GM23338 (cell line): ENCODE results near the gene SLC37A4. TPM values are rescaled to one million over a fixed set of nuclear protein-coding genes. Genes with fewer than 3 reads are reported as not detected.
"Not testable (repeated sequence)": the region's sequence is repeated elsewhere in the genome, so short reads cannot be mapped to it uniquely, and the experiment has no call there.

ENCODE experiments used
- ATAC-seq: fragments of 200-7000 bp; cut with Tn5 transposase; 3 replicates; pipeline ENCODE4 v1.9.1; 2020
- DNase-seq: peaks from one replicate; pipeline ENCODE4 v3.0.0-alpha.2; 2015; ENCODE audit warnings: low spot score
- H2AFZ ChIP-seq: fragments of 200-600 bp; sonication (generic); 2 replicates; pipeline ENCODE4 v1.8.0; 2016; ENCODE audit warnings: antibody characterized with exemption, mild to moderate bottlenecking, moderate library complexity
- H3F3A ChIP-seq: fragments of 200-600 bp; sonication (generic); replicated peaks from 2 replicates; pipeline ENCODE4 v1.8.0; 2017; ENCODE audit warnings: antibody characterized with exemption, mixed run types, low read depth
- H3K27ac ChIP-seq: fragments of 200-600 bp; sonication (generic); 2 replicates; pipeline ENCODE4 v1.6.1; 2016; ENCODE audit warnings: low read depth
- H3K27me3 ChIP-seq: fragments of 200-600 bp; sonication (generic); 2 replicates; pipeline ENCODE4 v1.8.0; 2016; ENCODE audit warnings: mild to moderate bottlenecking, mixed run types, moderate library complexity; ENCODE audit not compliant: insufficient read depth
- H3K36me3 ChIP-seq: fragments of 200-600 bp; sonication (generic); 2 replicates; pipeline ENCODE4 v1.8.0; 2016; ENCODE audit warnings: mild to moderate bottlenecking; ENCODE audit not compliant: insufficient read depth
- H3K4me1 ChIP-seq: fragments of 200-600 bp; sonication (generic); 2 replicates; pipeline ENCODE4 v1.8.0; 2016; ENCODE audit warnings: mild to moderate bottlenecking, moderate library complexity; ENCODE audit not compliant: insufficient read depth
- H3K4me2 ChIP-seq: fragments of 200-600 bp; sonication (generic); 2 replicates; pipeline ENCODE4 v1.7.1; 2017; ENCODE audit warnings: mixed run types
- H3K4me3 ChIP-seq: fragments of 200-600 bp; sonication (generic); 2 replicates; pipeline ENCODE4 v1.6.1; 2016; ENCODE audit warnings: mixed run types
- H3K79me2 ChIP-seq: fragments of 200-600 bp; sonication (generic); replicated peaks from 2 replicates; pipeline ENCODE4 v1.8.0; 2017; ENCODE audit warnings: mild to moderate bottlenecking; ENCODE audit not compliant: insufficient read depth
- H3K9me2 ChIP-seq: fragments of 200-600 bp; sonication (generic); 2 replicates; pipeline ENCODE4 v1.8.0; 2017; ENCODE audit not compliant: insufficient read depth
- H4K20me1 ChIP-seq: fragments of 200-600 bp; sonication (generic); replicated peaks from 2 replicates; pipeline ENCODE4 v1.8.0; 2017; ENCODE audit warnings: mild to moderate bottlenecking; ENCODE audit not compliant: insufficient read depth
- H3K27ac Mint-ChIP-seq: 2 replicates; pipeline ENCODE4 v1.8.0; 2020; ENCODE audit warnings: inconsistent platforms, mild to moderate bottlenecking, moderate library complexity, mixed read lengths
- H3K27me3 Mint-ChIP-seq: 3 replicates; pipeline ENCODE4 v1.8.0; 2022; ENCODE audit warnings: low read depth, mild to moderate bottlenecking, moderate library complexity, mixed read lengths, inconsistent platforms; ENCODE audit not compliant: insufficient read depth, poor library complexity
- H3K36me3 Mint-ChIP-seq: 3 replicates; pipeline ENCODE4 v1.8.0; 2021; ENCODE audit warnings: low read depth, mild to moderate bottlenecking, inconsistent platforms, moderate library complexity, mixed read lengths
- H3K4me1 Mint-ChIP-seq: 3 replicates; pipeline ENCODE4 v1.8.0; 2020; ENCODE audit warnings: mild to moderate bottlenecking, inconsistent platforms, mixed read lengths
- H3K4me3 Mint-ChIP-seq: 3 replicates; pipeline ENCODE4 v1.8.0; 2021; ENCODE audit warnings: moderate library complexity, mild to moderate bottlenecking, inconsistent platforms, mixed read lengths
- H3K9me3 Mint-ChIP-seq: 3 replicates; pipeline ENCODE4 v1.8.0; 2020; ENCODE audit warnings: moderate library complexity, mild to moderate bottlenecking, inconsistent platforms, mixed read lengths
- CREB1 ChIP-seq: fragments of 250-450 bp; sonication (Bioruptor Pico); IDR thresholded peaks from 2 replicates; pipeline ENCODE4 v1.5.0; 2020; ENCODE audit warnings: low read depth, mild to moderate bottlenecking, moderate library complexity
- EZH2 ChIP-seq: fragments of 200-600 bp; sonication (generic); IDR thresholded peaks from one replicate; pipeline ENCODE4 v1.8.0; 2017; ENCODE audit warnings: antibody characterized with exemption, mild to moderate bottlenecking, low read depth; ENCODE audit not compliant: unreplicated experiment
- POLR2AphosphoS5 ChIP-seq: IDR thresholded peaks from 2 replicates; pipeline ENCODE4 v1.6.1; 2016; ENCODE audit warnings: antibody characterized with exemption, low read depth
- STAT1 ChIP-seq: IDR thresholded peaks from one replicate; pipeline ENCODE4 v1.6.1; 2016; ENCODE audit warnings: antibody characterized with exemption; ENCODE audit not compliant: unreplicated experiment
- polyA plus RNA-seq: library from polyadenylated mRNA; unstranded; fragments of >200 nt; fragmentation: Nextera tagmentation; extraction: Ambion mirVana; gene quantifications from 2 replicates; pipeline ENCODE4 v1.2.1, GENCODE V29; 2016
- total RNA-seq: library from RNA; depleted of rRNA; stranded (reverse); fragments of >200 nt; shearing (Covaris generic); gene quantifications from 2 replicates; pipeline ENCODE4 v1.2.3, GENCODE V29; 2014
- TF ChIP-seq, protein P1 (sequence below), 2 experiments: fragments of 200-600 bp in 1 of 2; sonication (generic) in 1 of 2; conservative IDR thresholded peaks; 2 replicates each; pipeline versions ENCODE4 v1.5.1 to v1.6.1; 2016 to 2017; ENCODE audit warnings: antibody characterized with exemption in 2 of 2, low read depth in 2 of 2, mild to moderate bottlenecking in 2 of 2, moderate library complexity in 1 of 2
- TF ChIP-seq, protein P2 (sequence below): fragments of 250-450 bp; sonication (Bioruptor Pico); IDR thresholded peaks from 2 replicates; pipeline ENCODE4 v1.5.0; 2020; ENCODE audit warnings: mild to moderate bottlenecking, moderate library complexity
- TF ChIP-seq, protein P3 (sequence below): IDR thresholded peaks from one replicate; pipeline ENCODE4 v1.6.1; 2018; ENCODE audit warnings: antibody characterized with exemption; ENCODE audit not compliant: unreplicated experiment

Gene SLC37A4
- total and polyA plus RNA-seq, 2 experiments from 2014 or later: 23.4 to 56.4 TPM

DNA sequence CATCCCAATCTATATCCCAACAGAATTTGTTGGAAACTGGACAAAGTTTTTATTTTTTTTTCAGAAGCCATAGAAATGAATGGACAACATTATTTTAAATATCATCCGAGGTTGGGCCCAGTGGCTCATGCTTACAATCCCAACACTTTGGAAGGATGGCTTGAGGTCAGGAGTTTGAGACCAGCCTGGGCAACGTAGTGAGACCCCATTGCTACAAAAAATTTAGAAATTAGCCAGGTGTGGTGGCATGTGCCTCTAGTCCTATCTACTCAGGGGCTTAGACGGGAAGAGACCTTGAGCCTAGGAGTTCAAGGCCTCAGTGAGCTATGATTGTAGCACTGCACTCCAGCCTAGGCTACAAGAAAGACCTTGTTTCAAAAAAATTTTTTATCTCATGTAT is 4.1 kb upstream of the SLC37A4 start (continued):
- TF ChIP-seq, protein P1, sequence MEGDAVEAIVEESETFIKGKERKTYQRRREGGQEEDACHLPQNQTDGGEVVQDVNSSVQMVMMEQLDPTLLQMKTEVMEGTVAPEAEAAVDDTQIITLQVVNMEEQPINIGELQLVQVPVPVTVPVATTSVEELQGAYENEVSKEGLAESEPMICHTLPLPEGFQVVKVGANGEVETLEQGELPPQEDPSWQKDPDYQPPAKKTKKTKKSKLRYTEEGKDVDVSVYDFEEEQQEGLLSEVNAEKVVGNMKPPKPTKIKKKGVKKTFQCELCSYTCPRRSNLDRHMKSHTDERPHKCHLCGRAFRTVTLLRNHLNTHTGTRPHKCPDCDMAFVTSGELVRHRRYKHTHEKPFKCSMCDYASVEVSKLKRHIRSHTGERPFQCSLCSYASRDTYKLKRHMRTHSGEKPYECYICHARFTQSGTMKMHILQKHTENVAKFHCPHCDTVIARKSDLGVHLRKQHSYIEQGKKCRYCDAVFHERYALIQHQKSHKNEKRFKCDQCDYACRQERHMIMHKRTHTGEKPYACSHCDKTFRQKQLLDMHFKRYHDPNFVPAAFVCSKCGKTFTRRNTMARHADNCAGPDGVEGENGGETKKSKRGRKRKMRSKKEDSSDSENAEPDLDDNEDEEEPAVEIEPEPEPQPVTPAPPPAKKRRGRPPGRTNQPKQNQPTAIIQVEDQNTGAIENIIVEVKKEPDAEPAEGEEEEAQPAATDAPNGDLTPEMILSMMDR (conservative IDR thresholded peaks at IDR 0.05; ENCODE audit: low read depth in 2 of 2): no peak

DNA sequence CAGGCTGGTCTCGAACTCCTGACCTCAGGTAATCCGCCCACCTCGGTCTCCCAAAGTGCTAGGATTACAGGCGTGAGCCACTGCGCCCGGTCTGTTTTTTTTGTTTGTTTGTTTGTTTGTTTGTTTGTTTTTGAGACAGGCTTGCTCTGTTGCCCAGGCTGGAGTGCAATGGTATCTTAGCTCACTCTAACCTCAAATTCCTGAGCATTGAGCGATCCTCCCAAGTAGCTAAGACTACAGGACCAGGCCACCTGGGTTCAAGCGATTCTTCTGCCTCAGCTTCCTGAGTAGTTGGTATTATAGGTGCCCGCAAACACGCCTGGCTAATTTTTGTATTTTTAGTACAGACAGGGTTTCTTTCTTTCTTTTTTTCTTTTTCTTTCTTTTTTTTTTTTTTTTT is 2.7 kb upstream of the SLC37A4 start:
- H3K4me1 Mint-ChIP-seq: peaks cover 16% of the 10 kb centered on the region
- not testable (repeated sequence) for ATAC-seq

DNA sequence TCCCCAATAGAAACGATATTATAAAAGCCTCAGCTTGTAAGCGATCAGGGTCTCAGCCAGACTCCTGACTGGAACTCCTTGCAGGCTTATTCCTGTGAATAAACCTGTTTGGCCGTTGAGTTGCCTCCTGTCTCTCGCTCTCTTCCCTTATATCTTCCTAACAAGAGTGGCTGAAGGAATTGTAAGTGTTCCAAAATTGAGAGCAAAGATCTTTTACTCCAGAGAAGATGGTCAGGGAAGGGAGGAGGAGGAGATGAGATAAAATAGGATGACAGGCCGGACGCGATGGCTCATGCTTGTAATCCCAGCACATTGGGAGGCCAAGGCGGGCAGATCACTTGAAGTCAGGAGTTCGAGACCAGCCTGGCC is 1.2 kb upstream of the SLC37A4 start:
- Histone ChIP-seq H3K36me3 (no peaks in the 10 kb centered on the region; the same call in 1 of the 2 replicates), H3K79me2 (peaks cover 8% of the 10 kb centered on the region), H3K4me3 (no peak overlapping the region), H3K27me3 (no peaks in the 10 kb centered on the region), H4K20me1 (no peaks in the 10 kb centered on the region), H3F3A (peaks cover 12% of the 10 kb centered on the region; the same call in 1 of the 2 replicates), H3K9me2 (no peaks in the 10 kb centered on the region), H3K4me1 (peaks cover 14% of the 10 kb centered on the region), H3K4me2 (no peak overlapping the region), H3K27ac (no peak overlapping the region), H2AFZ (peak overlapping the region; percentile 52; the same call in 1 of the 2 replicates)
- no peak for DNase-seq
- no peak overlapping the region for H3K27ac Mint-ChIP-seq
- peaks cover 27% of the 10 kb centered on the region for H3K4me1 Mint-ChIP-seq
- peaks cover 23% of the 10 kb centered on the region for H3K36me3 Mint-ChIP-seq
- no peaks in the 10 kb centered on the region; the same call in 2 of the 3 replicates for H3K9me3 Mint-ChIP-seq
- H3K4me3 Mint-ChIP-seq: no peak overlapping the region; the same call in 2 of the 3 replicates
- no peak for ATAC-seq
- peaks cover 25% of the 10 kb centered on the region for H3K27me3 Mint-ChIP-seq
- TF ChIP-seq, protein P2, sequence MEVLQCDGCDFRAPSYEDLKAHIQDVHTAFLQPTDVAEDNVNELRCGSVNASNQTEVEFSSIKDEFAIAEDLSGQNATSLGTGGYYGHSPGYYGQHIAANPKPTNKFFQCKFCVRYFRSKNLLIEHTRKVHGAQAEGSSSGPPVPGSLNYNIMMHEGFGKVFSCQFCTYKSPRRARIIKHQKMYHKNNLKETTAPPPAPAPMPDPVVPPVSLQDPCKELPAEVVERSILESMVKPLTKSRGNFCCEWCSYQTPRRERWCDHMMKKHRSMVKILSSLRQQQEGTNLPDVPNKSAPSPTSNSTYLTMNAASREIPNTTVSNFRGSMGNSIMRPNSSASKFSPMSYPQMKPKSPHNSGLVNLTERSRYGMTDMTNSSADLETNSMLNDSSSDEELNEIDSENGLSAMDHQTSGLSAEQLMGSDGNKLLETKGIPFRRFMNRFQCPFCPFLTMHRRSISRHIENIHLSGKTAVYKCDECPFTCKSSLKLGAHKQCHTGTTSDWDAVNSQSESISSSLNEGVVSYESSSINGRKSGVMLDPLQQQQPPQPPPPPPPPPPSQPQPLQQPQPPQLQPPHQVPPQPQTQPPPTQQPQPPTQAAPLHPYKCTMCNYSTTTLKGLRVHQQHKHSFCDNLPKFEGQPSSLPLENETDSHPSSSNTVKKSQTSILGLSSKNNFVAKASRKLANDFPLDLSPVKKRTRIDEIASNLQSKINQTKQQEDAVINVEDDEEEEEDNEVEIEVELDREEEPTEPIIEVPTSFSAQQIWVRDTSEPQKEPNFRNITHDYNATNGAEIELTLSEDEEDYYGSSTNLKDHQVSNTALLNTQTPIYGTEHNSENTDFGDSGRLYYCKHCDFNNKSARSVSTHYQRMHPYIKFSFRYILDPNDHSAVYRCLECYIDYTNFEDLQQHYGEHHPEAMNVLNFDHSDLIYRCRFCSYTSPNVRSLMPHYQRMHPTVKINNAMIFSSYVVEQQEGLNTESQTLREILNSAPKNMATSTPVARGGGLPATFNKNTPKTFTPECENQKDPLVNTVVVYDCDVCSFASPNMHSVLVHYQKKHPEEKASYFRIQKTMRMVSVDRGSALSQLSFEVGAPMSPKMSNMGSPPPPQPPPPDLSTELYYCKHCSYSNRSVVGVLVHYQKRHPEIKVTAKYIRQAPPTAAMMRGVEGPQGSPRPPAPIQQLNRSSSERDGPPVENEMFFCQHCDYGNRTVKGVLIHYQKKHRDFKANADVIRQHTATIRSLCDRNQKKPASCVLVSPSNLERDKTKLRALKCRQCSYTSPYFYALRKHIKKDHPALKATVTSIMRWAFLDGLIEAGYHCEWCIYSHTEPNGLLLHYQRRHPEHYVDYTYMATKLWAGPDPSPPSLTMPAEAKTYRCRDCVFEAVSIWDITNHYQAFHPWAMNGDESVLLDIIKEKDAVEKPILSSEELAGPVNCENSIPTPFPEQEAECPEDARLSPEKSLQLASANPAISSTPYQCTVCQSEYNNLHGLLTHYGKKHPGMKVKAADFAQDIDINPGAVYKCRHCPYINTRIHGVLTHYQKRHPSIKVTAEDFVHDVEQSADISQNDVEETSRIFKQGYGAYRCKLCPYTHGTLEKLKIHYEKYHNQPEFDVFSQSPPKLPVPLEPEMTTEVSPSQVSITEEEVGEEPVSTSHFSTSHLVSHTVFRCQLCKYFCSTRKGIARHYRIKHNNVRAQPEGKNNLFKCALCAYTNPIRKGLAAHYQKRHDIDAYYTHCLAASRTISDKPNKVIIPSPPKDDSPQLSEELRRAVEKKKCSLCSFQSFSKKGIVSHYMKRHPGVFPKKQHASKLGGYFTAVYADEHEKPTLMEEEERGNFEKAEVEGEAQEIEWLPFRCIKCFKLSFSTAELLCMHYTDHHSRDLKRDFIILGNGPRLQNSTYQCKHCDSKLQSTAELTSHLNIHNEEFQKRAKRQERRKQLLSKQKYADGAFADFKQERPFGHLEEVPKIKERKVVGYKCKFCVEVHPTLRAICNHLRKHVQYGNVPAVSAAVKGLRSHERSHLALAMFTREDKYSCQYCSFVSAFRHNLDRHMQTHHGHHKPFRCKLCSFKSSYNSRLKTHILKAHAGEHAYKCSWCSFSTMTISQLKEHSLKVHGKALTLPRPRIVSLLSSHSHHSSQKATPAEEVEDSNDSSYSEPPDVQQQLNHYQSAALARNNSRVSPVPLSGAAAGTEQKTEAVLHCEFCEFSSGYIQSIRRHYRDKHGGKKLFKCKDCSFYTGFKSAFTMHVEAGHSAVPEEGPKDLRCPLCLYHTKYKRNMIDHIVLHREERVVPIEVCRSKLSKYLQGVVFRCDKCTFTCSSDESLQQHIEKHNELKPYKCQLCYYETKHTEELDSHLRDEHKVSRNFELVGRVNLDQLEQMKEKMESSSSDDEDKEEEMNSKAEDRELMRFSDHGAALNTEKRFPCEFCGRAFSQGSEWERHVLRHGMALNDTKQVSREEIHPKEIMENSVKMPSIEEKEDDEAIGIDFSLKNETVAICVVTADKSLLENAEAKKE (CRISPR knock-in tag): no peak
- TF ChIP-seq EZH2: no peak
- TF ChIP-seq CREB1 (CRISPR knock-in tag): no peak
- no peak for TF ChIP-seq POLR2AphosphoS5
- no peak for TF ChIP-seq STAT1
- TF ChIP-seq, protein P3, sequence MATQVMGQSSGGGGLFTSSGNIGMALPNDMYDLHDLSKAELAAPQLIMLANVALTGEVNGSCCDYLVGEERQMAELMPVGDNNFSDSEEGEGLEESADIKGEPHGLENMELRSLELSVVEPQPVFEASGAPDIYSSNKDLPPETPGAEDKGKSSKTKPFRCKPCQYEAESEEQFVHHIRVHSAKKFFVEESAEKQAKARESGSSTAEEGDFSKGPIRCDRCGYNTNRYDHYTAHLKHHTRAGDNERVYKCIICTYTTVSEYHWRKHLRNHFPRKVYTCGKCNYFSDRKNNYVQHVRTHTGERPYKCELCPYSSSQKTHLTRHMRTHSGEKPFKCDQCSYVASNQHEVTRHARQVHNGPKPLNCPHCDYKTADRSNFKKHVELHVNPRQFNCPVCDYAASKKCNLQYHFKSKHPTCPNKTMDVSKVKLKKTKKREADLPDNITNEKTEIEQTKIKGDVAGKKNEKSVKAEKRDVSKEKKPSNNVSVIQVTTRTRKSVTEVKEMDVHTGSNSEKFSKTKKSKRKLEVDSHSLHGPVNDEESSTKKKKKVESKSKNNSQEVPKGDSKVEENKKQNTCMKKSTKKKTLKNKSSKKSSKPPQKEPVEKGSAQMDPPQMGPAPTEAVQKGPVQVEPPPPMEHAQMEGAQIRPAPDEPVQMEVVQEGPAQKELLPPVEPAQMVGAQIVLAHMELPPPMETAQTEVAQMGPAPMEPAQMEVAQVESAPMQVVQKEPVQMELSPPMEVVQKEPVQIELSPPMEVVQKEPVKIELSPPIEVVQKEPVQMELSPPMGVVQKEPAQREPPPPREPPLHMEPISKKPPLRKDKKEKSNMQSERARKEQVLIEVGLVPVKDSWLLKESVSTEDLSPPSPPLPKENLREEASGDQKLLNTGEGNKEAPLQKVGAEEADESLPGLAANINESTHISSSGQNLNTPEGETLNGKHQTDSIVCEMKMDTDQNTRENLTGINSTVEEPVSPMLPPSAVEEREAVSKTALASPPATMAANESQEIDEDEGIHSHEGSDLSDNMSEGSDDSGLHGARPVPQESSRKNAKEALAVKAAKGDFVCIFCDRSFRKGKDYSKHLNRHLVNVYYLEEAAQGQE: no peak

More for the DNA sequence above, 2.7 kb upstream of the SLC37A4 start:
- H3K27me3 Mint-ChIP-seq: peaks cover 19% of the 10 kb centered on the region
- H3K4me2 ChIP-seq, H3K9me3 Mint-ChIP-seq, H3K4me3 ChIP-seq, H3K27ac Mint-ChIP-seq, DNase-seq, H3K27me3 ChIP-seq, H3K79me2 ChIP-seq, H3K36me3 Mint-ChIP-seq, H3K36me3 ChIP-seq, H4K20me1 ChIP-seq, H3K27ac ChIP-seq, H2AFZ ChIP-seq, H3K9me2 ChIP-seq, H3K4me3 Mint-ChIP-seq: not testable (repeated sequence)
- Histone ChIP-seq H3K4me1 (peaks cover 14% of the 10 kb centered on the region), H3F3A (peaks cover 12% of the 10 kb centered on the region; the same call in 1 of the 2 replicates)
